SK-N-SH treated with all-trans-retinoic acid at 6 μM for 48 hours (cell line): ENCODE results near the gene KAZALD1.

ENCODE experiments used
- ATAC-seq: fragments of 200-7000 bp; cut with Tn5 transposase; 3 replicates; pipeline ENCODE4 v1.9.1; 2020; ENCODE audit warnings: mild to moderate bottlenecking, moderate library complexity
- ARNTL ChIP-seq: fragments of 450-650 bp; formaldehyde crosslinking; IDR thresholded peaks from 2 replicates; pipeline ENCODE4 v1.5.0; 2020; ENCODE audit warnings: low read depth, mild to moderate bottlenecking, moderate library complexity, borderline replicate concordance
- BACH2 ChIP-seq: fragments of 250-450 bp; sonication (Bioruptor Pico); IDR thresholded peaks from 2 replicates; pipeline ENCODE4 v1.9.0; 2021; ENCODE audit warnings: mild to moderate bottlenecking, borderline replicate concordance
- CREB5 ChIP-seq: fragments of 250-450 bp; sonication (Bioruptor Pico); IDR thresholded peaks from 2 replicates; pipeline ENCODE4 v1.5.1; 2020; ENCODE audit warnings: low read depth, mild to moderate bottlenecking, moderate library complexity
- CSDC2 ChIP-seq: fragments of 250-450 bp; sonication (Bioruptor Pico); IDR thresholded peaks from 2 replicates; pipeline ENCODE4 v1.5.0; 2020; ENCODE audit warnings: mild to moderate bottlenecking, moderate library complexity
- CSRNP3 ChIP-seq: fragments of 250-450 bp; sonication (Bioruptor Pico); IDR thresholded peaks from 2 replicates; pipeline ENCODE4 v1.5.1; 2021; ENCODE audit warnings: mild to moderate bottlenecking, moderate library complexity
- ESRRG ChIP-seq: fragments of 250-450 bp; sonication (Bioruptor Pico); IDR thresholded peaks from 2 replicates; pipeline ENCODE4 v1.6.1; 2021; ENCODE audit warnings: mild to moderate bottlenecking
- GLIS3 ChIP-seq: fragments of 250-450 bp; sonication (Bioruptor Pico); IDR thresholded peaks from 2 replicates; pipeline ENCODE4 v1.5.0; 2020; ENCODE audit warnings: mild to moderate bottlenecking, moderate library complexity
- ISL1 ChIP-seq: fragments of 250-450 bp; sonication (Bioruptor Pico); IDR thresholded peaks from 2 replicates; pipeline ENCODE4 v2.1.2; 2022; ENCODE audit warnings: mild to moderate bottlenecking, moderate library complexity
- OSR1 ChIP-seq: fragments of 250-450 bp; sonication (Bioruptor Pico); IDR thresholded peaks from 2 replicates; pipeline ENCODE4 v1.8.0; 2022; ENCODE audit warnings: moderate library complexity, mild to moderate bottlenecking, inconsistent platforms
- PATZ1 ChIP-seq: fragments of 250-450 bp; sonication (Bioruptor Pico); IDR thresholded peaks from 2 replicates; pipeline ENCODE4 v1.8.0; 2020; ENCODE audit warnings: mild to moderate bottlenecking, moderate library complexity, borderline replicate concordance
- POU6F1 ChIP-seq: fragments of 250-450 bp; sonication (Bioruptor Pico); IDR thresholded peaks from 2 replicates; pipeline ENCODE4 v1.8.0; 2021; ENCODE audit warnings: low read depth, mild to moderate bottlenecking, moderate library complexity, borderline replicate concordance
- PPARA ChIP-seq: fragments of 250-450 bp; sonication (Bioruptor Pico); IDR thresholded peaks from 2 replicates; pipeline ENCODE4 v1.5.0; 2020; ENCODE audit warnings: mild to moderate bottlenecking, borderline replicate concordance
- RARB ChIP-seq: fragments of 250-450 bp; sonication (Bioruptor Pico); IDR thresholded peaks from 2 replicates; pipeline ENCODE4 v1.8.0; 2021; ENCODE audit warnings: mild to moderate bottlenecking, moderate library complexity
- TCF4 ChIP-seq: fragments of 250-450 bp; sonication (Bioruptor Pico); IDR thresholded peaks from 2 replicates; pipeline ENCODE4 v1.8.0; 2021; ENCODE audit warnings: mild to moderate bottlenecking, moderate library complexity, borderline replicate concordance
- TOX ChIP-seq: fragments of 250-450 bp; sonication (Bioruptor Pico); IDR thresholded peaks from 2 replicates; pipeline ENCODE4 v1.8.0; 2021; ENCODE audit warnings: mild to moderate bottlenecking, moderate library complexity, borderline replicate concordance
- ZC3H10 ChIP-seq: fragments of 250-450 bp; sonication (Bioruptor Pico); IDR thresholded peaks from 2 replicates; pipeline ENCODE4 v1.5.1; 2021; ENCODE audit warnings: mild to moderate bottlenecking, moderate library complexity
- ZFP3 ChIP-seq: fragments of 250-450 bp; sonication (Bioruptor Pico); IDR thresholded peaks from 2 replicates; pipeline ENCODE4 v1.5.0; 2020; ENCODE audit warnings: mild to moderate bottlenecking, moderate library complexity
- ZFP30 ChIP-seq: fragments of 450-650 bp; formaldehyde crosslinking; IDR thresholded peaks from 2 replicates; pipeline ENCODE4 v1.5.0; 2022; ENCODE audit warnings: mild to moderate bottlenecking, moderate library complexity
- ZNF565 ChIP-seq: fragments of 450-650 bp; formaldehyde crosslinking; conservative IDR thresholded peaks from 2 replicates; pipeline ENCODE4 v1.5.0; 2020; ENCODE audit warnings: low read depth, mild to moderate bottlenecking, moderate library complexity
- ZNF70 ChIP-seq: fragments of 450-650 bp; formaldehyde crosslinking; IDR thresholded peaks from 2 replicates; pipeline ENCODE4 v1.5.0; 2020; ENCODE audit warnings: mild to moderate bottlenecking, moderate library complexity
- ZNF8 ChIP-seq: fragments of 450-650 bp; formaldehyde crosslinking; IDR thresholded peaks from 2 replicates; pipeline ENCODE4 v1.5.0; 2020; ENCODE audit warnings: mild to moderate bottlenecking, moderate library complexity
- TF ChIP-seq, protein P1 (sequence below): fragments of 250-450 bp; sonication (Bioruptor Pico); IDR thresholded peaks from 2 replicates; pipeline ENCODE4 v1.5.0; 2020; ENCODE audit warnings: mild to moderate bottlenecking, moderate library complexity

The KAZALD1 gene

DNA sequence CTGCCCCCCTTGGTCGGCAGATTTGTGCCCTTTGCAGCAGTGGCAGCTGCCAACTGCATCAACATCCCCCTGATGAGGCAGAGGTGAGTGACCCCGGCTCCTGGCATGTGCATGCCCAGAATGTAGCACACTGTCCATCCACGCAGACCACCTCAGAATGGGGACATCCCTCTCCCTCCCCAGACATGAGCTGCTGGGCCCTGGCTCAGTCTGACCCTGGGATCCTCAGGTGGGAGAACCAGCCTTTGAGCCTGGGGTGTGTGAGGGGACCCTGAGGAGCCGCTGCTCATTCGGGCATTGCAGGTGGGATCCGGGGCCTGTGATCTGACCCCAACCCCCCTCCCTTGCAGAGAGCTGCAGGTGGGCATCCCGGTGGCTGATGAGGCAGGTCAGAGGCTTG, 25.1 kb upstream of the KAZALD1 start:
- ATAC-seq, result no peak
- no peak for TF ChIP-seq ESRRG
- TF ChIP-seq ZFP3, result no peak
- TF ChIP-seq OSR1 (CRISPR knock-in tag), result no peak
- TF ChIP-seq TCF4 (CRISPR knock-in tag), result no peak
- TF ChIP-seq, protein P1, sequence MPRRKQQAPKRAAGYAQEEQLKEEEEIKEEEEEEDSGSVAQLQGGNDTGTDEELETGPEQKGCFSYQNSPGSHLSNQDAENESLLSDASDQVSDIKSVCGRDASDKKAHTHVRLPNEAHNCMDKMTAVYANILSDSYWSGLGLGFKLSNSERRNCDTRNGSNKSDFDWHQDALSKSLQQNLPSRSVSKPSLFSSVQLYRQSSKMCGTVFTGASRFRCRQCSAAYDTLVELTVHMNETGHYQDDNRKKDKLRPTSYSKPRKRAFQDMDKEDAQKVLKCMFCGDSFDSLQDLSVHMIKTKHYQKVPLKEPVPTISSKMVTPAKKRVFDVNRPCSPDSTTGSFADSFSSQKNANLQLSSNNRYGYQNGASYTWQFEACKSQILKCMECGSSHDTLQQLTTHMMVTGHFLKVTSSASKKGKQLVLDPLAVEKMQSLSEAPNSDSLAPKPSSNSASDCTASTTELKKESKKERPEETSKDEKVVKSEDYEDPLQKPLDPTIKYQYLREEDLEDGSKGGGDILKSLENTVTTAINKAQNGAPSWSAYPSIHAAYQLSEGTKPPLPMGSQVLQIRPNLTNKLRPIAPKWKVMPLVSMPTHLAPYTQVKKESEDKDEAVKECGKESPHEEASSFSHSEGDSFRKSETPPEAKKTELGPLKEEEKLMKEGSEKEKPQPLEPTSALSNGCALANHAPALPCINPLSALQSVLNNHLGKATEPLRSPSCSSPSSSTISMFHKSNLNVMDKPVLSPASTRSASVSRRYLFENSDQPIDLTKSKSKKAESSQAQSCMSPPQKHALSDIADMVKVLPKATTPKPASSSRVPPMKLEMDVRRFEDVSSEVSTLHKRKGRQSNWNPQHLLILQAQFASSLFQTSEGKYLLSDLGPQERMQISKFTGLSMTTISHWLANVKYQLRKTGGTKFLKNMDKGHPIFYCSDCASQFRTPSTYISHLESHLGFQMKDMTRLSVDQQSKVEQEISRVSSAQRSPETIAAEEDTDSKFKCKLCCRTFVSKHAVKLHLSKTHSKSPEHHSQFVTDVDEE, result no peak
- no peak for TF ChIP-seq RARB
- TF ChIP-seq POU6F1, result no peak
- no peak for TF ChIP-seq CSDC2 (CRISPR knock-in tag)
- TF ChIP-seq TOX (CRISPR knock-in tag), result no peak
- TF ChIP-seq CSRNP3 (CRISPR knock-in tag), result no peak
- TF ChIP-seq ZNF565 (CRISPR knock-in tag), result no peak
- TF ChIP-seq ISL1 (CRISPR knock-in tag), result no peak
- no peak for TF ChIP-seq ZNF70 (CRISPR knock-in tag)
- TF ChIP-seq GLIS3, result no peak
- TF ChIP-seq PATZ1 (CRISPR knock-in tag), result no peak
- TF ChIP-seq ZFP30 (CRISPR knock-in tag), result no peak
- no peak for TF ChIP-seq ZC3H10
- no peak for TF ChIP-seq PPARA
- TF ChIP-seq BACH2 (CRISPR knock-in tag), result no peak
- TF ChIP-seq ZNF8 (CRISPR knock-in tag), result no peak
- TF ChIP-seq, all 23 proteins: peak for 0

DNA sequence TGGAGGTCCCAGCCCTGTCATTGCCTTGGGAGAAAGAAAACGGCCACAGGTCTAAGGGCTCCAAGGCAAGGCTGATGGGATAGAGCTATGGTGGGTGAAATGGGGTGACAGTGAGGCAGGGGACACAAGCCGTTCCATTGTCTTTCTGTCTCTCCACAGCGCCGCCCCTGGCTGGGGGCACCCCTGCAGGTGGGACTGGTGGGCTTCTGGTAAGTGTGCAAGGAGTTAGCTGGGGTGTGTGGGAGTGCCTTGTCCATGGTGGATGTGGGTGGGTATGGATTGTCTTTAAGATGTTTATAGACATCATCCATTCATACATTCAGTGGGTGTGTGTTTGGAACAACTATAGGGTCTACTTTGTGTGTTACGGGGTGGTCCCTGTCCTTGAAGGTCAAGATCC, 23.3 kb upstream of the KAZALD1 start:
- TF ChIP-seq ESRRG (no peak), CSRNP3 (CRISPR knock-in tag) (no peak), ZNF565 (CRISPR knock-in tag) (no peak), CREB5 (CRISPR knock-in tag) (no peak), OSR1 (CRISPR knock-in tag) (no peak), BACH2 (CRISPR knock-in tag) (no peak), TCF4 (CRISPR knock-in tag) (no peak), ZNF8 (CRISPR knock-in tag) (no peak), ARNTL (CRISPR knock-in tag) (no peak)
- no peak for ATAC-seq
